Rectal smooth muscle tissue (tissue), 1 donor: ENCODE measurements around the gene MUC13.
A peak's percentile ranks its signal among the peaks of the same experiment; 100 is the strongest.

ENCODE experiments used
- H3K27ac ChIP-seq: one replicate; pipeline ENCODE4 v1.7.0; 2013; ENCODE audit warnings: low read depth, low read length, inconsistent platforms
- H3K27me3 ChIP-seq: one replicate; pipeline ENCODE4 v1.7.0; 2013; ENCODE audit warnings: low read length; ENCODE audit not compliant: control insufficient read depth, insufficient read depth
- H3K36me3 ChIP-seq: one replicate; pipeline ENCODE4 v1.7.0; 2013; ENCODE audit warnings: low read length; ENCODE audit not compliant: control insufficient read depth, insufficient read depth
- H3K4me1 ChIP-seq: one replicate; pipeline ENCODE4 v1.7.0; 2013; ENCODE audit warnings: low read length; ENCODE audit not compliant: control insufficient read depth, insufficient read depth
- H3K4me3 ChIP-seq: one replicate; pipeline ENCODE4 v1.7.0; 2013; ENCODE audit warnings: low read length
- H3K9ac ChIP-seq: one replicate; pipeline ENCODE4 v1.7.0; 2013; ENCODE audit warnings: low read length

MUC13 gene

GRCh38 chr3:124916837-124917409 is 17.6 kb downstream of the MUC13 start:
- H3K4me3 ChIP-seq: no peak overlapping the region
- H3K27ac ChIP-seq: no peak overlapping the region
- H3K9ac ChIP-seq: no peak overlapping the region
- no peaks in the 10 kb centered on the region for H3K36me3 ChIP-seq
- no peaks in the 10 kb centered on the region for H3K27me3 ChIP-seq
- no peaks in the 10 kb centered on the region for H3K4me1 ChIP-seq

- no peak overlapping the region for H3K9ac ChIP-seq
- no peaks in the 10 kb centered on the region for H3K4me1 ChIP-seq
- no peak overlapping the region for H3K27ac ChIP-seq
- no peaks in the 10 kb centered on the region for H3K27me3 ChIP-seq
- no peak overlapping the region for H3K4me3 ChIP-seq
- H3K36me3 ChIP-seq: no peaks in the 10 kb centered on the region
Measured at GRCh38 chr3:124915254-124915653, 19.3 kb downstream of the MUC13 start.

DNA sequence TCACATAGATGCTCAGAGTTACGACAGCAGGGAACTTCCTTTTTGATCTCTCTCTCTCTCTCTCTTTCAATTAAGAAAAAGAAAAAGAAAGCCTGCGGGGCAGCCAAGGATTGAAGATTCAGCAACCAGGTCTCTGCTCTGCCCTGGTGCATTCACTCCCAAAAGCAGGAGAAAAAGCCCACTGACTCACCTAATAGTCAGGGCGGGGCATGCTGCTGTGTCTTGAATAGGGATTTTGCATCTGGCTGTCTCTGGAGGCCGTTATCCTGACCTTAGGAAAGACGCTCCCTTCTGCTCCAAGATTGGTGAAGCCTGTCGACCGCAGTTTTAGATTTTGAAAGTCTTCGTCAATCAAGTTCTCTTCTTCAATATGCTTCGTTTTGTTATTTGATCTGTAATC is 26.6 kb downstream of the MUC13 start:
- H3K27ac ChIP-seq: no peak overlapping the region
- no peak overlapping the region for H3K4me3 ChIP-seq
- no peaks in the 10 kb centered on the region for H3K4me1 ChIP-seq
- H3K36me3 ChIP-seq: no peaks in the 10 kb centered on the region
- H3K27me3 ChIP-seq: no peaks in the 10 kb centered on the region
- no peak overlapping the region for H3K9ac ChIP-seq

DNA sequence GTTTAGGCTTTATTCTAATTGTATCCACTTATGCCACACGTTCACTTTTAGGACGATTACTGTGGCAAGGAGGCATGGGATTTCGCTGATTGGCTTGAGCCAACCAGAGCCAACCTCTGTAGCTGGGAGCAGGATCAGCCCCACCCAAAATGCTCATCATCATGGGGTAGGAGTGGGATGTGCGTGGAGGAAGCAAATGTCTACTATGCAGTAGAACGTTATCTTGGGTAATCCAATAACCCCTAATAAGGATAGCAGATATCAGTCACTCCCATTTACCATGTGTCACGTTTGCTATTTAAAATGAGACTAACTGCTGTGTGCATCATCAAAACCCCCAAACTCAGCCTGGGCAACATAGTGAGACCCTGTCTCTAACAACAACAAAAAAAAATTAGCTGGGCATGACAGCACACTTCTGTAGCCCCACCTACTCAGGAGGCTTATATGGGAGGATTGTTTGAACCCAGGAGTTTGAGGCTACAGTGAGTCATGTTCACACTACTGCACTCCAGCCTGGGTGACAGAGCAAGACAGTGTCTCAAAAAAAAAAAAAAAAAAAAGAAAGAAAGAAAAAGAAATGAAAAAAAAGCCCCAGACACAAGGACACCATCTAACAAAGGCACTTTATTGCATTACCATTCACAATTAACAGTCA is 29.6 kb downstream of the MUC13 start:
- no peaks in the 10 kb centered on the region for H3K36me3 ChIP-seq
- H3K27me3 ChIP-seq: no peaks in the 10 kb centered on the region
- no peaks in the 10 kb centered on the region for H3K4me1 ChIP-seq
- H3K4me3 ChIP-seq: no peak overlapping the region
- no peak overlapping the region for H3K27ac ChIP-seq
- no peak overlapping the region for H3K9ac ChIP-seq

- Histone ChIP-seq H3K4me3 (no peak overlapping the region), H3K36me3 (no peaks in the 10 kb centered on the region), H3K27me3 (no peaks in the 10 kb centered on the region), H3K27ac (no peak overlapping the region), H3K4me1 (no peaks in the 10 kb centered on the region), H3K9ac (no peak overlapping the region)
Measured at GRCh38 chr3:124903896-124904834, 30.4 kb downstream of the MUC13 start.

- H3K4me1 ChIP-seq: peaks cover 3% of the 10 kb centered on the region
- H3K27ac ChIP-seq: no peak overlapping the region
- H3K9ac ChIP-seq: no peak overlapping the region
- H3K4me3 ChIP-seq: no peak overlapping the region
- no peaks in the 10 kb centered on the region for H3K36me3 ChIP-seq
- no peaks in the 10 kb centered on the region for H3K27me3 ChIP-seq
Measured at GRCh38 chr3:124896824-124897526, 37.6 kb downstream of the MUC13 start.

DNA sequence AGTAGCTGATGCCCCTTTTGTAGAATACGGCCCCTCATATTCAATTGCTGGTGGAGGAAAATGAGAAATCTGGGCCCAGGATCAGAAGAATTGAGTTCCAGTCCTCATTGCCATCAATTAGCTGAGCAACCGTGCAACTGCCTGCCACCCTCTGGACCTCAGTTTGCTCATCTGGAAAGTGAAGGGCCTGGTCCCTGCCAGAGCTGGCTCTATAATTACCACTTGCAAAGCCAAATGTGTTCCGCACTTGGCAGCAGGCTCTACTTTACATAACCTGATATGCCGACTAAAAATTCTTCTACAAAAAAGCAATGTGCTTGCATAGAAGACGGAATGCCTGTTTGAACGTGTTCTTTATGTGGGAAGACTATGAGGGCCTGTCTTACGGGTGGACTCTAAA is 38.8 kb downstream of the MUC13 start:
- no peak overlapping the region for H3K27ac ChIP-seq
- H3K4me1 ChIP-seq: peaks cover 3% of the 10 kb centered on the region
- H3K27me3 ChIP-seq: no peaks in the 10 kb centered on the region

GRCh38 chr3:124893526-124893925 is 41.0 kb downstream of the MUC13 start:
- Histone ChIP-seq H3K36me3 (no peaks in the 10 kb centered on the region), H3K4me3 (no peak overlapping the region), H3K27ac (no peak overlapping the region), H3K4me1 (peaks cover 3% of the 10 kb centered on the region), H3K9ac (no peak overlapping the region), H3K27me3 (no peaks in the 10 kb centered on the region)

More for the DNA sequence above, 38.8 kb downstream of the MUC13 start:
- Histone ChIP-seq H3K9ac (no peak overlapping the region), H3K36me3 (no peaks in the 10 kb centered on the region), H3K4me3 (no peak overlapping the region)

DNA sequence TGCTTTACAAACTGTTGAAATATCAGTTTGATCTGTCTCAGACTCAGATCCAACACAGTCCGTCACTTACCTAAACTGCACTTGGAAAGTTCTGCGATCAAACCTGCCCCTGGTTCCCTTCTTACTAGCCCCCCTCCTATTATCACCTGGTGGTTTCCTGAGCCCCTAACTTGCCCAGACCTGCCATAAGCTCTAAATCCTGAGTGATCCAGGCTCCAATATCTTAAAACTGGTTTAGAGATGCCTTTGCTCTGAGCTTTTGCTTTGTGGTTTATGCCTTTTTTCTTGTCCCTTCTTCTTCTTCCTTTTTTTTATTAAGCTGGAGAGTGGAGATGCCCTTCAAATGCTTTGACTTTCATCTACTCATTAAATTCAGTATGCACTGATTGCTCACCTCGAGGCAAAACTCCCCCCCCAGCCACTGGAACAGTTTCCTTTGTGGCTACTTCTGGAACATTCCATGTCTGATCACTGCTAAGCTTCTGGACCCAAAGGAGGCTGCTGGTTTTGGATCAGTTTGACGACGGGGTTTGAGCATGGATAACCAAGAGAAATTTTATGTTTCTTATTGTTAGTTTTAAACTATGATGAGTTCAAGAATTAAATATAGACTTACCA is 43.9 kb downstream of the MUC13 start:
- Histone ChIP-seq H3K27ac (no peak overlapping the region), H3K4me1 (peaks cover 3% of the 10 kb centered on the region), H3K36me3 (no peaks in the 10 kb centered on the region), H3K4me3 (no peak overlapping the region), H3K9ac (no peak overlapping the region), H3K27me3 (no peaks in the 10 kb centered on the region)

DNA sequence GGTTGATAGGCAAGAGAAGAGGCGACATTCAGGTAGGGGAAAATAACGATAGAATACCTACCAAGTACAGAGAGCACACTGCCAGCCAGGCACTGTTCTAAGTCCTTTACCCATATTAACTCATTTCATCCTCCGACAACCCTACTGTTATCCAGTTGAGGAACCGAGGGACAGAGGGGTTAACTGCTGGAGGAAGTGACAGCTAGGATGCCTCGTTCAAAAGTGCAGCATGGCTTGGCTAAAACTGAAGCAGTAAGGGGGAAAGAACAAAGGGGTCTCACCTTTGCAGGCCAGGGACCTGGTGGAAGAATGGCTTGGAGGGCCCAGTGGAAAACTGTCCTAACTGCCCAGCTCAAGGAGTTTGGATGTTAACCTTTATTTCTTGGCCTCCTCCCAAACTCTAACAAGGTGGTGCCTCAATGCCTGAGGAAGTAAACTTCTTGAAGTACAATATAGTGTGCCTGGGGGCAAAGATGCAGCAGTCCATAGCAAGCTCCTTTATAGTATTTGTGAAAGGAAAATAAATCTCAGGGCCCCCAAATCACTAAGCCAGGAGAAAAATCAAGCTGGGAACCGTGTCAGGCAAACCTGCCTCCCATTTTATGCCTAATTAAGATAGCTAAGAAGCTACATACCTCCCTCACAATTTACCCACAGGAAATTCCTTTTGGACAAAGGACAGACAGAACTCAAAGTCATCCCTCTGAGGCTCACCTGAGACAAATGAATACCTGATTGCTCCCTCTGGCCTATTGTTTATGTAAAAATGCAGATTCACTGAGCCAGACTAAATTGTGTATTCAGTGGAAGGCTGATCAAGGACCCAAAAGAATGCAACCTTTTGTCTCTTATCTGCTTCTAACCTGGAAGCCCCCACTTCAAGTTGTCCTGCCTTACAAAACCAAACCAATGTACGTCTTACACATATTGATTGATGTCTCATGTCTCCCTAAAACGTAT is 45.8 kb downstream of the MUC13 start:
- Histone ChIP-seq H3K9ac (no peak overlapping the region), H3K4me1 (peaks cover 3% of the 10 kb centered on the region), H3K27me3 (no peaks in the 10 kb centered on the region), H3K36me3 (no peaks in the 10 kb centered on the region), H3K27ac (no peak overlapping the region), H3K4me3 (no peak overlapping the region)

- no peaks in the 10 kb centered on the region for H3K36me3 ChIP-seq
- no peak overlapping the region for H3K27ac ChIP-seq
- H3K27me3 ChIP-seq: no peaks in the 10 kb centered on the region
- H3K4me3 ChIP-seq: peak overlapping the region; percentile 62
- H3K9ac ChIP-seq: no peak overlapping the region
- peaks cover 4% of the 10 kb centered on the region for H3K4me1 ChIP-seq
Measured at GRCh38 chr3:124887932-124888298, 46.6 kb downstream of the MUC13 start.
